ENCODE results near the gene UMODL1.

DNA sequence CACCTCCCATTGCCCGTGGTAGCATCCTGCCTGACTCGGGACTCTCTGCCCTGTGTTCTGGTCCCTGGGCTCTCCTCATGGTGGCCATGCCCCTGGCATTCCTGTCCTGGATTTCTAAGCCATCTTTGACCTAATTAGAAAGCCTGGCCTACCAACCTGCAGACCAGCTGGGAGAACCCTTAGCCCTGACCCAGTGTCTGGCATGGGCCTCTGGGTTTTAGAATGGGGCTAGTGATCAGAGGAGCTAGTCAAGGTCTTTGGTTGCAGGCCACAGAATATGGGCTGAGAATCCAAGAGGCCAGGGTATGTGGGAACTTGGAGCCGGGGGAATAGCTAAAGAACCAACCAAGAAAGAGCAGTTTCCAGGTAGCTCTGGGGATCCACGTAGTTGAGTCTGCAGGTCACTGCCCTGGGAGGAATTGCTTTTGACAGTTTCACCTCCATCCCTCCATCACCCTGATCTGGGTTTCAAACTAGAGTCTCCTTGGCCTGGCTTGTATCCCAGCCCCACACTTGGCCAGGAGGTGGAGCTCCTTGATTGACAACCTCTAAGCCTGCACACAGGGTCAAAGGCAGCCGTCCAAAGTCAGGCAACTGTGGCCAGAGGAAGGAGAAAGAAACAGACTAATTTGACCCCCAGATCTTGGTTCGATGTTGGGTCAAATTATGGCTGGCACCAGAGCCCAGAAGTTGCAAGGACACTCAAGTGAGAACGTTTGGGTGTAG lies 93.1 kb downstream of the UMODL1 start:
- TF ChIP-seq, protein P1, sequence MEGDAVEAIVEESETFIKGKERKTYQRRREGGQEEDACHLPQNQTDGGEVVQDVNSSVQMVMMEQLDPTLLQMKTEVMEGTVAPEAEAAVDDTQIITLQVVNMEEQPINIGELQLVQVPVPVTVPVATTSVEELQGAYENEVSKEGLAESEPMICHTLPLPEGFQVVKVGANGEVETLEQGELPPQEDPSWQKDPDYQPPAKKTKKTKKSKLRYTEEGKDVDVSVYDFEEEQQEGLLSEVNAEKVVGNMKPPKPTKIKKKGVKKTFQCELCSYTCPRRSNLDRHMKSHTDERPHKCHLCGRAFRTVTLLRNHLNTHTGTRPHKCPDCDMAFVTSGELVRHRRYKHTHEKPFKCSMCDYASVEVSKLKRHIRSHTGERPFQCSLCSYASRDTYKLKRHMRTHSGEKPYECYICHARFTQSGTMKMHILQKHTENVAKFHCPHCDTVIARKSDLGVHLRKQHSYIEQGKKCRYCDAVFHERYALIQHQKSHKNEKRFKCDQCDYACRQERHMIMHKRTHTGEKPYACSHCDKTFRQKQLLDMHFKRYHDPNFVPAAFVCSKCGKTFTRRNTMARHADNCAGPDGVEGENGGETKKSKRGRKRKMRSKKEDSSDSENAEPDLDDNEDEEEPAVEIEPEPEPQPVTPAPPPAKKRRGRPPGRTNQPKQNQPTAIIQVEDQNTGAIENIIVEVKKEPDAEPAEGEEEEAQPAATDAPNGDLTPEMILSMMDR (IDR thresholded peaks at IDR 0.05): no peak; the same call in 1 of the 2 replicates
- TF ChIP-seq, protein P2, sequence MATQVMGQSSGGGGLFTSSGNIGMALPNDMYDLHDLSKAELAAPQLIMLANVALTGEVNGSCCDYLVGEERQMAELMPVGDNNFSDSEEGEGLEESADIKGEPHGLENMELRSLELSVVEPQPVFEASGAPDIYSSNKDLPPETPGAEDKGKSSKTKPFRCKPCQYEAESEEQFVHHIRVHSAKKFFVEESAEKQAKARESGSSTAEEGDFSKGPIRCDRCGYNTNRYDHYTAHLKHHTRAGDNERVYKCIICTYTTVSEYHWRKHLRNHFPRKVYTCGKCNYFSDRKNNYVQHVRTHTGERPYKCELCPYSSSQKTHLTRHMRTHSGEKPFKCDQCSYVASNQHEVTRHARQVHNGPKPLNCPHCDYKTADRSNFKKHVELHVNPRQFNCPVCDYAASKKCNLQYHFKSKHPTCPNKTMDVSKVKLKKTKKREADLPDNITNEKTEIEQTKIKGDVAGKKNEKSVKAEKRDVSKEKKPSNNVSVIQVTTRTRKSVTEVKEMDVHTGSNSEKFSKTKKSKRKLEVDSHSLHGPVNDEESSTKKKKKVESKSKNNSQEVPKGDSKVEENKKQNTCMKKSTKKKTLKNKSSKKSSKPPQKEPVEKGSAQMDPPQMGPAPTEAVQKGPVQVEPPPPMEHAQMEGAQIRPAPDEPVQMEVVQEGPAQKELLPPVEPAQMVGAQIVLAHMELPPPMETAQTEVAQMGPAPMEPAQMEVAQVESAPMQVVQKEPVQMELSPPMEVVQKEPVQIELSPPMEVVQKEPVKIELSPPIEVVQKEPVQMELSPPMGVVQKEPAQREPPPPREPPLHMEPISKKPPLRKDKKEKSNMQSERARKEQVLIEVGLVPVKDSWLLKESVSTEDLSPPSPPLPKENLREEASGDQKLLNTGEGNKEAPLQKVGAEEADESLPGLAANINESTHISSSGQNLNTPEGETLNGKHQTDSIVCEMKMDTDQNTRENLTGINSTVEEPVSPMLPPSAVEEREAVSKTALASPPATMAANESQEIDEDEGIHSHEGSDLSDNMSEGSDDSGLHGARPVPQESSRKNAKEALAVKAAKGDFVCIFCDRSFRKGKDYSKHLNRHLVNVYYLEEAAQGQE (IDR thresholded peaks at IDR 0.05; ENCODE audit: insufficient read depth in 1 of 2, low read depth in 2 of 2, low read length in 1 of 2): no peak
